Muscle layer of duodenum (tissue), 2 donors: ENCODE data around the gene GOLIM4.
"Not testable (repeated sequence)": the region's sequence is repeated elsewhere in the genome, so short reads cannot be mapped to it uniquely, and the experiment has no call there.

ENCODE experiments used
- H3K27ac ChIP-seq: one replicate; pipeline ENCODE4 v1.7.0; 2013; ENCODE audit warnings: mild to moderate bottlenecking, low read length
- H3K27me3 ChIP-seq: one replicate; pipeline ENCODE4 v1.7.0; 2013; ENCODE audit warnings: low read depth, mild to moderate bottlenecking, control low read depth, low read length
- H3K36me3 ChIP-seq, 2 donors: one replicate each; pipeline ENCODE4 v1.7.0; 2013; ENCODE audit warnings: low read length in 2 of 2, control low read depth in 1 of 2, mild to moderate bottlenecking in 1 of 2; ENCODE audit not compliant: insufficient read depth in 2 of 2, control insufficient read depth in 1 of 2
- H3K4me1 ChIP-seq, 2 donors: one replicate each; pipeline ENCODE4 v1.7.0; 2013; ENCODE audit warnings: low read length in 2 of 2, mild to moderate bottlenecking in 2 of 2, control low read depth in 1 of 2, moderate library complexity in 1 of 2; ENCODE audit not compliant: insufficient read depth in 2 of 2, control insufficient read depth in 1 of 2
- H3K4me3 ChIP-seq, 2 donors: one replicate each; pipeline ENCODE4 v1.7.0; 2013; ENCODE audit warnings: low read length in 2 of 2, low read depth in 1 of 2, mild to moderate bottlenecking in 1 of 2
- H3K9me3 ChIP-seq, 2 donors: one replicate each; pipeline ENCODE4 v1.7.0; 2013; ENCODE audit warnings: low read length in 2 of 2, control low read depth in 1 of 2, mild to moderate bottlenecking in 1 of 2; ENCODE audit not compliant: control insufficient read depth in 1 of 2
- donor health status: healthy.

Gene GOLIM4

DNA sequence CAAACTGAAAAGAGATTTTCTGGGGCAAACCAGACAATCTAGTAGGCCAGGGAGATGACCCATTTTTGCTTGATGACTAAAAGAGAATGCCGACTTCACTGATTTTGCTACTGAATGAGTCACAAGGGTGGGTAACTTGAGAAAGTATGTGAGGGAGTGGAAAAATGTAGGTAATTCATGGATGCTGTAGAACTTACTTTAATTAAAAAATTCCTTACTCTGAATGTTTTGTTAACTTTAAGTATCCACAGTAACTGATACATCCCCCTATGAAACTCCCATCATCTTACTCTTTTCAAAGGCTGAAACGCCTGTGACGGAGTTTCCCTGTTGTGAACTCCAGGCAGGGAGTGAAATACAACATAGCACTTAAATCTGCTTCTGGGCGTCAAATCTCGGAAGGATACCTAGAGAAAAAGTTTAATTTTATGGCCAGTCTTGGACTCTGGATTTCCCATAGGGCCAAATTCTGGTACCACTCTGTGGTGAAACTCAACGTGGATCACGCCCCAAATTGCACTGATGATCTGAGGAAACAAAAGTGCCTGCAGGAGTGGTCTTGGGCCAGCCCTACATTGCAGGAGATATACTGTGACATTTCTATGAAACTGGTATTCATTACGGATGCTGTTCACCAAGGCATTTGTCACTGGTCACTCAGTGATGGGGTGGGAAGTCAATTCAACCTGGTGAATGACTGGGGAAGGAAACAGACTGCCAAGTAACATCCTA, 24.0 kb downstream of the GOLIM4 start:
- Histone ChIP-seq H3K9me3 (no peaks in the 10 kb centered on the region), H3K4me3 (no peak overlapping the region), H3K4me1 (peaks cover 0 to 7% of the 10 kb centered on the region in 2 donors), H3K36me3 (peaks cover 0 to 6% of the 10 kb centered on the region in 2 donors), H3K27ac (no peak overlapping the region), H3K27me3 (no peaks in the 10 kb centered on the region)

DNA sequence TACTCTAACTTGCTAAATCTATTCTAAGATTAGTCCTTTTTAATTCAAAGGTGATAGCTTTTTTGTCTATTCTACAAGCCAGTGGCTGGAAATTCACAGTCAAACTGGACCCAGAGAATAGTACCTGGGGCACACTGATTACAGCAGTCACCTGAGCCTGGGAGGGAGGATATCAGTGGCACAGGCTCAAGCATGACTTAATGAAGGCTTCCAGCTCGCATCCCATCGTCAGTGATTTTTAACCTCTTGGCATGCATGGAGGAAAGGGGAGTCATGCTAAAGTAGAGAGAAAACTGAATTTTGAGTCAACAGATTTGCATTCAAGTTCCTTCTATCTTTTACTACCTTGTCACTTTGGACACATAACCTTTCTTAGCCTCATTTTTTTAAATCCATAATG, 24.8 kb downstream of the GOLIM4 start:
- Histone ChIP-seq H3K27ac (no peak overlapping the region), H3K36me3 (peaks cover 0 to 6% of the 10 kb centered on the region in 2 donors), H3K27me3 (no peaks in the 10 kb centered on the region), H3K4me1 (peaks cover under 1 to 14% of the 10 kb centered on the region in 2 donors), H3K4me3 (no peak overlapping the region), H3K9me3 (no peaks in the 10 kb centered on the region)

DNA sequence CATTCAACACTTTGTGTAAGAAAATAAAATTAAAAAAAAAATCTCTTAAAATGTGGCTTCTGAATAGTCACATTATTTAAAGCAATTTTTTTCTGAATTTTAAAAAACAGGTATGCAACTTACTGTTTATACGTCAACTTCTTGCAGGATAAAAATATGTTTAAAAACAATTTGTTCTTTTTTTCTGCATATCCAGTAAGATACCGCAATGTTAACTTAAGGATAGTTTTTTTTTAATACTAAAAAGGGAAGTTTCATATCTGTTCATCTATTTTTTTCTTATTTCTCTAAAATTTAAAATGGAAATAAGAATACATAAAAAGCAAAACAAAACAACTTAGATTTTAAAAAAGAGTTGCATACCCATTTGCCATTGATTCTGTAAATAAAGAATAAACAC, 27.4 kb downstream of the GOLIM4 start:
- H3K27ac ChIP-seq, result no peak overlapping the region
- peaks cover 7 to 22% of the 10 kb centered on the region in 2 donors for H3K4me1 ChIP-seq
- H3K36me3 ChIP-seq, result peaks cover 0 to 6% of the 10 kb centered on the region in 2 donors
- H3K9me3 ChIP-seq, result no peaks in the 10 kb centered on the region
- no peaks in the 10 kb centered on the region for H3K27me3 ChIP-seq
- no peak overlapping the region for H3K4me3 ChIP-seq

DNA sequence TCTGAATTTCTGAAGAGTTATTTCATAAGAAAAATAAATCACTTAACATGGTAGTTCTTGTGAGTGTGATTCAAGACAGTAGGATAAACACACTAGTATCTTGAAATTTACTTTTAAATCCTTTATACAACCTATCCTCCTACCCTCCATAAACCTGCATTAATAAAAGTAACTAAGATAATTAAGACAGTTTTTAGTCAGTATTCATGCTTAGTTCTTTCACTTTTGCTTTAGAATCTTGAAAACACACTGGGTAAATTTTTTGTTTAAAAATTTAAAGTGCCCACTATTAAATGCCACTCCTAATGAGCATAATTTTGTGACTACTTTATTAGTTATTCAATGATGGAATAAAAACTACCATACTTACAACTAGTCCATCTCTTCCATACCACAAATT, 28.8 kb downstream of the GOLIM4 start:
- H3K4me1 ChIP-seq, result peaks cover 7 to 23% of the 10 kb centered on the region in 2 donors
- no peaks in the 10 kb centered on the region for H3K27me3 ChIP-seq
- H3K27ac ChIP-seq, result no peak overlapping the region
- H3K4me3 ChIP-seq, result no peak overlapping the region
- no peaks in the 10 kb centered on the region for H3K9me3 ChIP-seq
- peaks cover 0 to 6% of the 10 kb centered on the region in 2 donors for H3K36me3 ChIP-seq

DNA sequence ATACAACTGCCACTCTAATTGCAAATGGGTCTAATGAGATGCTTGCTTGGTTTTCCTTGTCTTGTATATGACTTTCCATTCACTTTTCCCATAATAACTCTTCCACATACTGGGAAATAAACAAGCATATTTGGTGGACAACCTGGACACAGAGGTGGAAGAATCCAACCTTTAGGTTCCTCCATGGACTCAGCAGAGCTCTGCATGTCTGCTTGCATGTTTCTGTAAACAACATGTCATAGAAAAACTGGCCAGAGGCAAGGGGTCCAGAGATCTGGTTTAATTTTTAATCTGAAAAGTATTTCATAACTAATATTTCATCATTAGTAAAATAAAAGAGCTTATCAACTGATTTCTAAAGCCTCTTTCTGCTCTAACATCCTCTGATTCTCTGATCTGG, 30.2 kb downstream of the GOLIM4 start:
- Histone ChIP-seq H3K4me3 (no peak overlapping the region), H3K4me1 (peaks cover 7 to 21% of the 10 kb centered on the region in 2 donors), H3K27me3 (no peaks in the 10 kb centered on the region), H3K27ac (no peak overlapping the region), H3K36me3 (no peaks in the 10 kb centered on the region), H3K9me3 (no peaks in the 10 kb centered on the region)

DNA sequence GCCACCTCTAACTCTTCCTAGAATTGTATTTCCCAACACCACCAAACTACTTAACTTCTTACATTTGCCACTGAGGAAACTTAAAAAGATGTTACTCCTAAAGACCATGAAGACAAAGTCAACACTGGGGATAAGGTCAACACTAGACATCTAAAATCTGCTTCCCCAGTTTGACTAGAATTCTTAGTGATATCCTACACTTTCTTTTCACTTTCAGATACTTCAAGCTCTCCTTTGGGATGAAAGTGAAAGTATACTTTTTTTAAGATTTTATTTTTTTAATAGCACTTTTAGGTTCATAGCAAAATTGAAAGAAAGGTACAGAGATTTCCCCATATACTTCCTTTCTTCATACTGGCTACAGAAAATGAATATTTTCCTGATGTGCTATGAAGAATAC, 32.6 kb downstream of the GOLIM4 start:
- Histone ChIP-seq H3K27ac (no peak overlapping the region), H3K36me3 (no peaks in the 10 kb centered on the region), H3K27me3 (no peaks in the 10 kb centered on the region), H3K4me3 (no peak overlapping the region), H3K9me3 (no peaks in the 10 kb centered on the region), H3K4me1 (peaks cover 7 to 21% of the 10 kb centered on the region in 2 donors)

DNA sequence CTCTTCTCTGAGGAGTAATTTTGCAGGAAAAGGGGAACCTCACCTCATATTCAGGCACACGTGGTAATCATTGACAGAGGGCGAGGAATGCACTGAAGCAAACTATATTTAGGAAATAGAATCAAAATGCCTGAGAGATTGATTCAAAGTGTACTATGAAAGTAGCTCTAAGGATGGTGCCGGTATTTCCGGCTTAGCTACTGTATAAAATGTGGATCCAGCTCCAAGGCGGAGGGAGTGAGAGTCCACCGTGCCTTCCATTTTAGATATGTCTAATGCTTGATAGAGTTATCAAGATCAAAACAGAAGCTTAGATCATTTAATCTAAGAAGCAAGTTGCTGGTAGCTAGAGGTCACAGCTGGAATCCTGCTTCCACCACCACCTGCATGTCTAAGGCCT, 33.0 kb downstream of the GOLIM4 start:
- peaks cover 7 to 21% of the 10 kb centered on the region in 2 donors for H3K4me1 ChIP-seq

DNA sequence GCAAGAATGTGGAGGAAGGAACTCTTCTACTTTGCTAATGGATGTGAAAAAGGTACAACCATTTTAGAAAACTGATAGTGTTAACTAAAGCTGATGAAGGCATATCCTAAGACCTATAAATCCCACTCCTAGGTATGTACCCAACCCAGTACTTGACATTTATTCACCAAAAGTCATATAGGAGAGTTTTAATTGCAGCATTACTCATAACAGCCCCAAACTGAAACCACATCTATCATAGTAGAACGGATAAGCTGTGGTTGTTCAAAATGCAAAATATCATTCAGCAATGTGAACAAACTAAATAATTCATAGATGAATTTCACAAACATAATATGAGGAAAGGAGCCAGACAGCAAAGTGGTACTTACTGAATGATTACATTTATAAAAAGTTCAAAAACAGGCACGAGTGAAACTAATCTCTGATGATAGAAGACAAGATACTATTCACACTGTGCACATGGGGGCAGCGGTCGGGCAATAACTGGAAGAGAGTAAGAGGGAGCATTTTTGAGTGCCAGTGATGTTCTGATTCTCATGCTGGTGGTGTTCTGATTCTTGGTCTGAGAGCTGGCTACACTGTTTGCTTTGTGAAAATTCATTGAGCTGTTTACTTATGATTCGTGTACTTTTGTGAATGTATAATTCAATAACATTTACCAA, 34.3 kb downstream of the GOLIM4 start:
- Histone ChIP-seq H3K4me3 (no peak overlapping the region), H3K36me3 (no peaks in the 10 kb centered on the region), H3K9me3 (no peaks in the 10 kb centered on the region), H3K27me3 (no peaks in the 10 kb centered on the region), H3K27ac (no peak overlapping the region), H3K4me1 (peaks cover 7 to 19% of the 10 kb centered on the region in 2 donors)

More for the DNA sequence above, 33.0 kb downstream of the GOLIM4 start:
- Histone ChIP-seq H3K4me3 (no peak overlapping the region), H3K27ac (no peak overlapping the region), H3K36me3 (no peaks in the 10 kb centered on the region), H3K9me3 (no peaks in the 10 kb centered on the region), H3K27me3 (no peaks in the 10 kb centered on the region)

DNA sequence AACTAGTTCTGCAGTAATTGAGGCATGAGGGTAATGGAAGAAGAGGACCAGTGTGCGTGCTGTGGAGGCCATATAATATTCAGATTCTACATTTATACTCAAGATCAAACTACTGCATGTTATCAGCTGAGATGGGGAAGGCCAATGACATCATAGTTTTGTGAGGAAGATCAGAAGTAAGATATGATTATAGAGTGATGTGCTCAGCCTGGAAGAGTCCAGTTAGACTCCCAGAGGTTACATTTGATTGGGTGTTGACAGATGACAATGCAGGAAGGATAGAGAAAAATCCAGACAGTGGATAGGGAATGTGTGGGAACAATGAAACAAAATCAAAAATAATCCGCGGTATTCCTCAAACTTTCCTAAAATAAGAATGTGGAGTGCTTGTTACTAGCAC, 35.4 kb downstream of the GOLIM4 start:
- H3K4me1 ChIP-seq, result peaks cover under 1 to 8% of the 10 kb centered on the region in 2 donors
- H3K36me3 ChIP-seq, result no peaks in the 10 kb centered on the region
- no peaks in the 10 kb centered on the region for H3K27me3 ChIP-seq
- H3K27ac ChIP-seq, result no peak overlapping the region
- no peaks in the 10 kb centered on the region for H3K9me3 ChIP-seq
- no peak overlapping the region for H3K4me3 ChIP-seq

DNA sequence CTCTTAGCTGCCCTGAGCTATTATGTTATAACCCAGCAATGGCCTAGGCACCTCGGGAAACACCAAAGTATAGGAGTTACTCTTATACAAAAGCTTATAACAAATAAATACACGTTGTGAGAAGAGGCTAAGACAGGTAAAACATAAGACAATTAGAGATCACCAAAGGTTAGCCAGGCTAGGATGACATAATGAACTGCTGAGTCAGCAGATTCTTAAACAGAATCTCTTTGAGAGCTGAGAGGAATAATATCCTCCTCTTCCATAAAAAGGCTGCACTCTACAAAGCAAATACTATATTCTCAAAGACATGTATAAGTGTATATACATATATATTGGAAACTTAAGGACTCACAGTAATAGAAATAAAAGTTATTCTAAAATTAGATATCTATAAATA, 37.2 kb downstream of the GOLIM4 start:
- H3K27me3 ChIP-seq, result no peaks in the 10 kb centered on the region
- no peaks in the 10 kb centered on the region for H3K9me3 ChIP-seq
- H3K36me3 ChIP-seq, result no peaks in the 10 kb centered on the region
- peaks cover 0 to 6% of the 10 kb centered on the region in 2 donors for H3K4me1 ChIP-seq
- no peak overlapping the region for H3K27ac ChIP-seq
- H3K4me3 ChIP-seq, result no peak overlapping the region

DNA sequence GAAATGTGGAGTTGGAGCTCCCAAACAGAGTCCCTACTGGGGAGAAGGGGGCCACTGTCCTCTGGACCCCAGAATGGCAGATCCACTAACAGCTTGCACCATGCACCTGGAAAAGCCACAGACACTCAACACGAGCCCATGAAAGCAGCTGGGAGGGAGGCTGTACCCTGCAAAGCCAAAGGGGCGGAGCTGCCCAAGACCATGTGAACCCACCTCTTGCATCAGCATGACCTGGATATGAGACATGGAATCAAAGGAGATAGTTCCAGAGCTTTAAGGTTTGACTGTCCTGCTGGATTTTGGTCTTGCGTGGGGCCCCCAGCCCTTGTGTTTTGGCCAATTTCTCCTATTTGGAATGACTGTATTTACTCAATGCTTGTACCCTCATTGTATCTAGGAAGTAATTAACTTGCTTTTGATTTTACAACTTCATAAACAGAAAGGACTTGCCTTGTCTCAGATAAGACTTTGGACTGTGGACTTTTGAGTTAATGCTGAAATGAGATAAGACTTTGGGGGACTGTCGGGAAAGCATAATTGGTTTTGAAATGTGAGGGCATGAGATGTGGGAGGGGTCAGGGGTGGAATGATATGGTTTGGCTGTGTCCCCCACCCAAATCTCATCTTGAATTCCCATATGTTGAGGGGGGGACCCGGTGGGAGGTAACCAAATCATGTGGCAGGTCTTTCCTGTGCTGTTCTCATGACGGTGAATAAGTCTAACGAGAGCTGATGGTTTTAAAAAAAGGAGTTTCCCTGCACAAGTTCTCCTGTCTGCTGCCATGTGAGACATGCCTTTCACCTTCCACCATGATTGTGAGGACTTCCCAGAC, 39.1 kb downstream of the GOLIM4 start:
- H3K4me1 ChIP-seq, H3K36me3 ChIP-seq, H3K27me3 ChIP-seq, H3K9me3 ChIP-seq, H3K27ac ChIP-seq, H3K4me3 ChIP-seq: not testable (repeated sequence)
